Measurements from ENCODE around the gene CFAP92.

Gene CFAP92

GRCh38 chr3:128907706-128908445 is 86.0 kb downstream of the CFAP92 start:
- TF ChIP-seq CTCF (IDR thresholded peaks at IDR 0.05; ENCODE audit: insufficient read depth, low read depth, low read length, missing control alignments): no peak
- no peak for DNase-seq (ENCODE audit: low read depth)
- no peak overlapping the region for H3K4me3 ChIP-seq (ENCODE audit: low read depth, low read length)

- DNase-seq (ENCODE audit: low read depth): no peak
- H3K4me3 ChIP-seq (ENCODE audit: low read depth, low read length): no peak overlapping the region
- no peak for TF ChIP-seq CTCF (IDR thresholded peaks at IDR 0.05; ENCODE audit: insufficient read depth, low read depth, low read length, missing control alignments)
Measured at GRCh38 chr3:128906804-128907525, 86.9 kb downstream of the CFAP92 start.

- no peak for DNase-seq (ENCODE audit: low read depth)
- no peak overlapping the region for H3K4me3 ChIP-seq (ENCODE audit: low read depth, low read length)
- TF ChIP-seq CTCF (IDR thresholded peaks at IDR 0.05; ENCODE audit: insufficient read depth, low read depth, low read length, missing control alignments): no peak
Measured at GRCh38 chr3:128906031-128906803, 87.7 kb downstream of the CFAP92 start.

GRCh38 chr3:128903501-128903900 is 90.4 kb downstream of the CFAP92 start:
- no peak for DNase-seq (ENCODE audit: low read depth)
- no peak for TF ChIP-seq CTCF (IDR thresholded peaks at IDR 0.05; ENCODE audit: insufficient read depth, low read depth, low read length, missing control alignments)
- H3K4me3 ChIP-seq (ENCODE audit: low read depth, low read length): no peak overlapping the region

GRCh38 chr3:128902426-128902825 is 91.5 kb downstream of the CFAP92 start:
- no peak for TF ChIP-seq CTCF (IDR thresholded peaks at IDR 0.05; ENCODE audit: insufficient read depth, low read depth, low read length, missing control alignments)
- H3K4me3 ChIP-seq (ENCODE audit: low read depth, low read length): no peak overlapping the region
- DNase-seq (ENCODE audit: low read depth): no peak

GRCh38 chr3:128895843-128896697 is 97.8 kb downstream of the CFAP92 start:
- DNase-seq (ENCODE audit: low read depth): no peak
- no peak for TF ChIP-seq CTCF (IDR thresholded peaks at IDR 0.05; ENCODE audit: insufficient read depth, low read depth, low read length, missing control alignments)
- no peak overlapping the region for H3K4me3 ChIP-seq (ENCODE audit: low read depth, low read length)
